ELR (cell line): Measurements from ENCODE around the gene SIM2.

Source experiments
- DNase-seq: peaks from one replicate; pipeline ENCODE4 v3.0.0-alpha.2; 2015; ENCODE audit warnings: low read depth

SIM2 gene

DNA sequence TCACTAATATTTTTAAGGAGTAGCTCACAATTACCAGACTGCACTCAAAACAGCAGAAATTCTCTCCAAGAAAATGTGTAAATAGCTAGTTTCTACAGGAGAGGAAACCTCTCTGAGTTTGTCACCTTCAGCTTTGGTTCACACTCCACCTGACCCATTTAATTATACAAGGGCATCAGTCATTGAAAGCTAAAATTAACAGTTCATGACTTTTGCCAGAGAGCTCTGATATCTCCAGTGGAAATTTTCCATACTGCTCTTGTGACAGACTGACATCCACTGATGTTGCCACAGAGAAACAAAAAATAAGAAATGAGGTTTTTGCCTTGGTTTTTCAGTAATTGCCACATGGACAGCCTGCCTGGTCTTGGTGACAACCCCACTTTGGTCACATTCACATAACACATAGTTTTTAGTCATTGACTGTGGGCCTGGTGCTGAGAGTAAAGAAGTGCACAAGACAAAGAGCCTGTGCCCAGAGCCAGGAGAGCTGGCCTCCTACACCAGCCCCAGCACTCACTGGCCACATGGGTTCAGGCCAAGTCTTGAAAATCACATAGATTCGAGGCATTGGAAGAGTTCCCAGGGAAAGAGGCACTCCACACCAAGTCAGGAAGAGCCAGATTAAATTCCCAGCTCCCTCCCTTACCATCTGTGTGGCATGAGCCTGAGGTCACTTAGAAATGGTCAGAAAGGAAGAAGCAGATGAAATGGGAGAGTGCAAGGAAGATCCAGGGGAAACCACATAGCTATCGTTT is 13.8 kb upstream of the SIM2 start:
- no peak for DNase-seq

DNA sequence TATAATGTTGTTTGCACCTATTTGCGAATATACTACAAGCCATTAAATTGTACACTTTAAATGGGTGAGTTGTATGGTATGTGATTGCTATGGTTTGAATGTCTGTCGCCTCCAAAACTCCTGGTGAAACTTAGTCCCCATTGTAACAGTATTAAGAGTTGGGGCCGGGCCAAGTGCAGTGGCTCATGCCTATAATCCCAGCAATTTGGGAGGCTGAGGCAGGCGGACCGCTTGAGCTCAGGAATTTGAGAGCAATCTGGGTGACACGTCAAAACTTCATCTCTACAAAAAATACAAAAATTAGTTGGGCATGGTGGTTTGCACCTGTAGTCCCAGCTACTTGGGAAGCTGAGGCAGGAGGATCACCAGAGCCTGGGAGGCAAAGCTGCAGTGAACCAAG is 12.0 kb upstream of the SIM2 start:
- no peak for DNase-seq

DNA sequence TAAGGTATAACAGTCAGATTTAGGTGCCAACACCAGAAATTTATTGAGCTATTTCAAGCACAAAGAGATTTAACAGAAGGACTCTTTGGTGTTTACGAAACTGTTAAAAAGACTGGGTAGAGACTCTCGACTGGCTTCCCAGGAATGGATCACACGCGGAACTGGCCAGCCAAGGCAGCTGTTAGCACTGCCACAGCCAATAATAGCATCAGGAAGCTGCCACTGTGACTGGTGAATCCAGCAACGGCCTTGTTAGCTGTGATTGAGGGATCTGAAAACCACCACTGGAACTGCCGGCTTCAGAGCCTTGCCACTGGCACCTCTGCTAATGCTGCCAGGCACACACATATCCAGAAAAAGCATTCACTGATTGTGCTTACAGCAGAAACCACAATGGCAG is 10.6 kb upstream of the SIM2 start:
- DNase-seq, result no peak

DNA sequence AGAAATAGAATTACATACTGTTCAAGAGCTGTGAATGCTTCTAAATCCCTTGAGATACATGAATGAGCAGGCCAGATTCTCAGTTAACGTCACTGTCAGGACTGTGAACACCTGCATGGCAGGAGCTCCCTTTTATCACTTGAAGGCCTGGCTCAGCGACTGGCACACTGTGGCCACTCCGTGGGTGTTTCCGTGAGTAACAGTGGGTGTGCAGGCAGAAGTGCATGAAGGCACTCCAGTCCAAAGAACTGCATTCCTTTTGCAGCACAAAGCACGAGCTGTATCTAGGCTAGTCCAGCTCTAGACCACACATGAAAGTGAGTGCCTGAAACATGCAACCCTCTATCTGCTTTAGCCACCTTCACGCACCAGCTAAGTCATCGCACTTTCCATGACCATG is 9.6 kb upstream of the SIM2 start:
- DNase-seq, result no peak

DNA sequence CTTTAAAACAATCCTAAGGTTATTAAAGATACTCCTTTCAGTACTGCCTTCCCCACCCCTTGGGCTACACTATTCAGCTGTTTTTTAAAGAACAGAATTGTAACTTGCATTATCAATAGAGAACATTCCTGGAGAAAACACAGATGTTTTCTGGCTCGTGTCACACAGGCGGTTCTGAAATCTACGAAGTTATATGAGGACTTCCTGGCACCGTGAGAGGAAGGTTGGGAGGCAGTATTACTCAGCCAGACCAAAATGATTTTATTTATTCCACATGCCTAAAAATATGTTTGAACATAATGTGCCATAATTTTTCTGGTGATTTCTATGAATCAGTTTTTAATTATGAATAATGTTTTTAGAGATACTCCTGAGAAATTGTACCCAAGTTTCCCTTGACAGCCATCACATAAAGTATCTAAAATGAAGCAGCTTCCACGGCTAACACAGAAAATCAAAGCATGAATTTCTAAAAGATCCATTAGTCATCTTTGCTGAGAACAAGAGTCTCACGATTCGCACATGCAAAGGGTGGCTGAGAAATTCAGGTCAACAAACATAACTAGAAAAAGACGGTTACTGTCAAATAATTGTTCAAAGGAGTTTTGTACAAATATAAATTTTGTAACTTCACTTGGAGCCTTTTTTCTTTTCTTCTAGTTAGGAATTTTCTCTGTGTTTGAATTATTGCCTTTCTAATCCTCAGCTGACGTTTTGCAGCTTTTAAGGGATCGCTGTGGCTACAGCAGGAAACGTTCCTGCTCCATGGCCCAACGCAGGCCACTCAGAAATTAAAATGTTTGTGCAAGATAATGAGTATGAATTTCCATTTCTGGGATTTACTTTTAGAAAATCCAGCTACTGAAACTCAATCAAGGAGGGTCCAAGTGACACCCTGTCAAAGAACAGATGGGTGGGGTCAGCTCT is 8.0 kb upstream of the SIM2 start:
- no peak for DNase-seq

DNA sequence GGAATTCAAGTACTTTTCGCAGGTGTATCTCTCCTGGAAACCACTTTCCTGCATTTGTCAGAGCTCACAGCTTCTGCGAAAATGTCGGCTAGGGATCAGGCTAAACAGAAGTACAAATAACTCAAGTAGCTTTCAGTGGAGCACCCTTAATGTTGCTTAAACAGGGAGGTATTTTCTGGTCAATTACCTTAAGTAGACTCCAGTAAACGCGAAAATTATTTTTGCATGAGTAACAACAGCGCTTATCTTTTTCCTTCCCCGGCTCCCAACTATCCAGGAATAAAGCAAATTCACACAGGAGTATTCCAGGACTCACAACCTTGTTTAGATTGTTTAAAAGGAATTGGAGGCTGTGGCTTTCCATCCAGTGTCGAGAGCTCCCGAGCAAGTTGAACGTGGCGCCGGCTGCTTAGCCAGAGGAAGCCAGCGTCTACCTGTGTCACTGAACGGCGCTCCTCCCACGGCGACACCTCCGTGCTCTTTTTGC is 7.3 kb upstream of the SIM2 start:
- no peak for DNase-seq

DNA sequence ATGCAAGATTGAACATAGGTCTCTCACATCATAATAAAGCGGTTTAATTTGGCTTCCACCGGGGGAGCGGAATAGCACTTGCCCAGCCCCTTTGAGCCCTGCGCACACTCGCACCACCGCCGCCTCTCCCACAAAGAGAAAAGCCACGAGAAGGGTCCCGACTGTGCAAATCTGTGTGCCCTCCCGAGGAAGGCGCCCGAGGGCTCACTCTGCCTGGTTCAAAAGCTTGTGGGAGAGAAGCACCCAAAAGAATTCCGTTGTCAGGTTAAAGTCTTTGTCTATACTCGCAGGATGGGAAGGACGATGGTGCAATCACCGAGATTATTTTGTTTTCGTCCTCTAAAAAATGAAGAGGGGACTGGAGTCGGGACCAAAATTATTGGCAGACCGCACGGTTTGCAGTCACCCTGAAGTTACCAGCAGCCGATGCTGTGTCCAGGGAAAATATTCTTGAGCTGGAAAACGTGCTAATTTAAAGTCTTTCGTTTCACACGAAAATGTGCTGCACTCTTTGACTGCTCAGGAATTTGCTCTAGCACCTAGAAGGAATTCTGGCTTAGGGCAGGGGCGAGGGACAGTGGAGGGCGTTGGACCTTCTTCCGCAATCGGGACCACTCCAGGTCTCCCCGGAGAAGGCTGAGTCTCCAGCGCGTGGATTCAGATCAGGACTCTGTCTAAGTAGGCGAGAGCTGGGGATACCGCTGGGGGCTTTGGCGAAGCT is 6.6 kb upstream of the SIM2 start:
- DNase-seq, result no peak

DNA sequence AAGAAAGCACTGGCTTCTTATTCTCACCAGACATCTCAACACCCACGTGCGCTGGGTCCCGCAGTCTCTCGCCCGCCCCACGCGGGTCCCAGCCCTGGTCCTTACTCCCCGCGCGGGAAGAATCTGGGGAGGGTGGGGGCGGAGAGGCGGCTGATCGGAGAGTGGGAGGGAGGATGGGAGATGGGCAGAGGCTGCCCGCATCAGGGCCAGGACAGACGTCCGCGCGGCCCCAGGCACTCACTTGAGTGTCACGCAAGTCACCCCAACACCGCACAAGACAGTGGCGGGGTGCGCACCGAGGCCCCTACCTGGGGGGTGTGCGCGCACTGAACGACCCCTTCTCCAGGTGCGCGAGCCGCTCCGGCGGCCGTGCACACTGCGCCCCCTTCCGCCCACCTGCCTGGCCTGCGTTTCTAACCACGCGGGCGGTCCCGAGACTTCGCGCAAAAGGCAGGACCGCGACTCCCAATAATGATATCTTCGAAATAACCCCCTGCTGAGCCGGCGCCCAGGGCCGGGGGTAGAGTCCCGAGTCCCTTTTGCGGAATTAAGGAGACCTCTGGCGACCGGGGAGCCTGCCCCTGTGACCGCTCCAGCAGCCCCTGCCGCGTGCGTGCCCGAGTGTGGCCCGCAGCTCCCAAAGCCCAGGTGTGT is 6.0 kb upstream of the SIM2 start:
- DNase-seq, result no peak

DNA sequence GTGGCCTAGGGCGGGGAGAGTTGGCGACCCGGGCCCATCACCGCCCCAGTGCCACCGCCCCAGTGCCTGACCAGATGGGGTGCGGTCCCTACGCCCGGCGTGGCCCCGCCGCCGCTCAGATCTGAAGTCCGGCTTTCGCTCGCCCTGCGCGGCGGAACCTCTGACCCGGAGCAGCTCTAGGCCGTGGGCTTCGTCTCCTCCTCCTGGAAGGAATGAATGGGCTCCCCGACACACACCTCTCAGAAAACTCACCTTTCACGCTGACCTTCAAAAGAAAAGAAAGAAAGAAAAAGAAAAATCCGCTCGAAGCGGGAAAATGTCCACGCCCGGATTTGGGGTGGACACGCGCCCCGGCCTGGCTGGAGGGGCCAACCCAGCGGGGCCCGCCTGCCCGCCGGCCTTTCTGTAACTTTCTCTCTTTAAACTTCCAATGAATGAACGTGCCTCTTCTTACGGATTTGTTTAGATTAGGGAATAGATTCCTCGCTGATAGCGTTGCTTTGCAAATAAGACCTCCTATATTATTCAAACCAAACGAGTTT is 5.4 kb upstream of the SIM2 start:
- DNase-seq, result no peak

DNA sequence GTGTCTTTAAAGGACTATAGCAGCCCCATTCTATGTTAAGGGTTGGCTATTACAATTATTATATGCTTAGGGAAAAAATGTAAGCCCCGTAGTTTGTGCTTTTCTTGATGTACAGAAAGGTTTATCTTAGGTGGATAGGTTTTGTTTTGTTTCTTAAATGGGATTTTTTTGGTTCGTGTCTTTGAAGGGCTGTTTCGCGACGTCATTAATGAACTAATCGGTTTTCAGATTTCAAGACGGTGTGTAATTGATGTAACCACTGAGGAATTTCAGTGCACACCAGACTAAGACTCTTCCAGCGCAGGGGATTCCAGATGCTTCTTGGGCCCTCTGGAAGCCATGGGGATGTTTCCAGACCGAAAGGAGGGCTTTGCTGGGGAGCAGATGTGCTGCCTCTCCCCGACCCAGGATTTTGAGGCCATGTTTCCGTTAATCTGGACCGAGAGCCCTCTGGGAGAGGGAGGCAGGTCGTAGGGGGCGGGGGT is 4.8 kb upstream of the SIM2 start:
- DNase-seq, result peak; percentile 47

DNA sequence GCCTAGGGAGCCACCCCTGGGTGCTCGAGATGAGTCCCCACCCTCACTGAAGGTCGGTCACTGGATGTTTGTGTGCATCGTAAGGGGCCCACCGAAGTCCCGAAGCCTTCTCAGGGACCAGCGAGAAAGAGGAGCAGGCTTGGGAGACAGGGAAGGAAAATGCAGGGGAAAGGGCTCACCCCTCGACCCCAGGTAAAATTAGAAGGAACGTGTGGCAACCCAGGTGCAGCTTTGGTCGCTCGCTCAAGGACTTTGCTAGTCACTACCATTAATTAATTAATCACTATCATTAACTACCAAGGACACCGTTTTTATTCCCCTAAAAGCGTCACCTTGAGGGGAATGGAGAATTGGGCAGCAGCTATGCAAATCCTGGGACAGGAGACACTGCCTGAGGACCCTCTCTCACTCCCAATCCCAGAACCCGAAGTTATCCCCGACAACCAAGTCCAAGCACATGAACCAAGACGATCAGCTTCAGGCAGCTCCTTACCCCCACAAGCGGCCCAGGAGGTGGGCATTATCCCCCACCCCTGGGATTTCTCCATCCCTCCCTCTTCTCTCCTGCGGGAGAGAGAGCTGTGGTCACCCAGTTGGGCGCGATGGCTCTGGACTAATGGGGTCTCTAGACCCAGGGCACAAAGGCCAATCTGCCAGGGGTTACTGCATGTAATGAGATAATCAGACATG is 4.2 kb upstream of the SIM2 start:
- DNase-seq, result no peak

DNA sequence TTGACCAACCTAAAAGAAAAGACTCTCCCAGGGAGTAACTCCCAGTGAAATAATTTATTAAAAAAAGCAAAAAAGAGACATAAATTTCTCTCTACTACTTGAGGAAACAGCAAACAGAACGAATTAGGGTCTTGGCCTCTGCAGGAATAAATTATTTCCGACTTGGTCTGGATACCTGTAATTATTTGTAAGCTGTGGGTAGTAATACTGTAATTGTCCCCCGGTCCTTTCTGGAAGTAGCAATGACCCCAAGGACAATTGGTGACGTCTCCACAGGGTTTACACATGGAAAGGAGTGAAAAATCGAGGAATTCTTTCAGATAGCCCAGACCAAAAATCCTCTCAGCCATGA is 3.7 kb upstream of the SIM2 start:
- no peak for DNase-seq

DNA sequence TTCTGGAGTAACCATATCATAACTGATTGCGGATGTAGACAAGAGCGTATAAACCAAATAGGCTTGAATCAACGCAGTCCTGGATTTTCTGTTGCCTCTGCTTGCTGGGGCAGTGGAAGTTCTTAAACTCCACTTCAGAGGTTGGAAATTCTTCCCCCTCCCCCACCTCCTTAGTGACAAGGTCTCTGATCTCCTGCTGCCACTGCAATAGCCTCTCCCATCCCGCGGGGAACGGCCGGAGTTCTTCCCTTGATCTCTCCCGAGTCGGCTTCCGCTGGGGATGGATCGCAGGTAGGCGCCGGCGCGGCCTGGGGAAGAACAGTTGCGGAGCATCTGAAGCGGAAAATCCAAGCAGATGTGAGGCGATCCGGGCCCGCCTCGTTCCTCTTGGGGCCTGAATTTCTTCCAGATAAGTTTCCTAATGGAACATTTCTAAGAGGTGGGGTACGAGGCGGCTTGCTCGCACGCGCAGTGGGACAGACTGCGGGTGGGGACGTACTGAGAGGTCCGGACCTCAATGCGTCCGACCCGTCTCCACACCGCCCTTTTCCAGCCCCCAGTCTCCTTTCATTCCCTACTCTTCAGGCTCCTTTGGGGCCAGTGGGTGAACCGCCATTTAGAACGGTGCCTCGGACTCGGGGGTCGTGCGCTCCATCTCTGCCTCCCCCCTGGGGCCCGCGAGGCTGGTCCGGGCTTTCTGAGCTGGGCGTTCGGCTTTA is 3.1 kb upstream of the SIM2 start:
- no peak for DNase-seq

DNA sequence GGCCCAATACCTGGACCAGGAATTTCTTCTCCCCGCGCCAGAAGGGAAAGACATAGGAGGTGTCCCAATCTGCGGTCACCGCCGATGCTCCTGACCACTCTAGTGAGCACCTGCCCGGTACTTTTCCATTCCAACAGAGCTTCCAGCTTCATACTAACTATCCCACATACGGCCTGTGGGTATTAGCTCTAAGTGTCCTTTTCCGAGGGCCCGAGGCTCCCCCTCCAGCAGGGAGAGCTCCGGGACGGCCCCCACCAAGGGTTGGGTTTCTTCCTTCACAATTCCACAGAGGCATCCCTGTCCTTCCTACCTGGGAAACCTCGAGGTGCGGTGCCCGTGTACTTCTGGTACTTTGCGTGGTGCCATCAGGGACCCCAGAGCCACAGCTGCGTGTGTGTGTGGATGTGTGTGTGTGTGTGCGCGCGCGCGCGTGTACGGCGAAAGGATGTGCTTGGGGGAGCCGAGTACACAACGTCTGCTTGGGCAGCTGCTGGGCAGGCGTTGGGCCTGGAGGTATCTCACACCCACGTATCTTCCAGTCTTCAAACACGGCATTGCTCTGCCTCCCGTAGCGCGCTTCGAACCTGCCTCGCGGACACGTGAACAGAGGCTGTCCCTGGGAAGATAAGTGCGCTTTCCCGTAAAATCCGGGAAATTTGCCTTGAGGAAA is 2.4 kb upstream of the SIM2 start:
- no peak for DNase-seq

DNA sequence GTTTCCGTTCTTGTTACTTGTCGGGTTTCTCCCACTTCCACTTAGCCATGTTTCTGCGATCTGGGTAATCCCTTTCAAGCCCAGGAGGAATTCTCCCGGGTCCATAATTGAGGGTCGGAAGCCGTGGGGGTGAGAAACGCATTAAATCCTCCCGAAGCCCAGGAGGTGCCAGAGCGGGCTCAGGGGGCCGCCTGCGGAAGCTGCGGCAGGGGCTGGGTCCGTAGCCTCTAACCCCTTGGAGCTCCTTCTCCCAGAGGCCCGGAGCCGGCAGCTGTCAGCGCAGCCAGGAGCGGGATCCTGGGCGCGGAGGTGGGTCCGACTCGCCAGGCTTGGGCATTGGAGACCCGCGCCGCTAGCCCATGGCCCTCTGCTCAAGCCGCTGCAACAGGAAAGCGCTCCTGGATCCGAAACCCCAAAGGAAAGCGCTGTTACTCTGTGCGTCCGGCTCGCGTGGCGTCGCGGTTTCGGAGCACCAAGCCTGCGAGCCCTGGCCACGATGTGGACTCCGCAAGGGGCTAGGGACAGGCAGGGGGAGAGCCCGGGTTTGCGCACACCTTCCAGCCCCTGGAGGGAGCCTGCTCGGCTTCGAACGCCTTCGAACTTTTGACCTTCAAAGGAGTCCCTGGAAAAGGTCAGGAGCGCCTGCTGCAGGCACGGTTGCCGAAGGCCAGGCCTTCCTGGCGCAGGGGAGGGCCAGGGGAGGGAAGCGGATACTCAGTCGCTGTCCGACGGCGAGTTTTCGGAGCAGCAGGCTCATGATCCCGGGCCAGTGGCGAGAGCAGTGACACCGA is 1.7 kb upstream of the SIM2 start:
- DNase-seq, result no peak

DNA sequence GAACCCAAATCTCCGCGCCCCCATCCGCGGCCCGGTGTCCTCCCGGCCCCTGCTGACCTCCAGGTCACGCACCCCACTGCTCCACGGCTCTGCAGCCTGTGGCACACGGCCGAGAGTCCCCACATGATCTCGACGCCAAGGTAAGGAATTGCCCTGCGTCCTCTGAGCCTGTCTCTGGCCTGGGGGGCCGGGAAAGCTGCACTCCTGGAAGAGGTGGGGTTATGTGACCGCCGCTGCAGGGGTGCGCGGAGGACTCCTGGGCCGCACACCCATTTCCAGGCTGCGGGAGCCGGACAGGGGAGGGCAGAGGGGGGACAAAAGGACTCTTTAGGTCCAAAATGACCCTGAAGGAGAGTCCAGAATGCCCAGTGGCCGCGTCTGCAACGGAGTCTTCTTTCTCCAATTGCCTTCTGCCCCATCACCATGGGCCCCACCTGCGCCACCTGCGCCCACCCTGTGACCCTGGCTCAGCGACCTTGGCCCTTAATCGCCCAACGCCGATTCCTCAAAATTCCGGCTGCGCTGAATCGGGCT is 997 bp upstream of the SIM2 start:
- no peak for DNase-seq

DNA sequence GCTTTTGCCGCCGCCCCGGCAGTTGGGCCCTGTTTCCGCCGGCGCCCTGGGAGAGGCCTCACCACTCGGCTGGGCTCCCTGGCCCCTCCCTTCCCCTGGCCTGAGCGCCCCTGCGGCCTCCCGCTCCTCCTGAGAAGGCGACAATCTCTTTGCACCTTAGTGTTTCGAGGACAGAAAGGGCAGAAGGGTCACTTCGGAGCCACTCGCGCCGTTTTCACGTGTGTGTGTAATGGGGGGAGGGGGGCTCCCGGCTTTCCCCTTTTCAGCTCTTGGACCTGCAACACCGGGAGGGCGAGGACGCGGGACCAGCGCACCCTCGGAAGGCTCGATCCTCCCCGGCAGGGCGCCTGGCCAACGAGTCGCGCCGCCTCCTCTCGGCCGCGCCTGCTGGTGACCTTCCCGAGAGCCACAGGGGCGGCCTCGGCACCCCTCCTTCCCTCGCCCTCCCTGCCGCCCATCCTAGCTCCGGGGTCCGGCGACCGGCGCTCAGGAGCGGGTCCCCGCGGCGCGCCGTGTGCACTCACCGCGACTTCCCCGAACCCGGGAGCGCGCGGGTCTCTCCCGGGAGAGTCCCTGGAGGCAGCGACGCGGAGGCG is 432 bp upstream of the SIM2 start:
- DNase-seq, result no peak

DNA sequence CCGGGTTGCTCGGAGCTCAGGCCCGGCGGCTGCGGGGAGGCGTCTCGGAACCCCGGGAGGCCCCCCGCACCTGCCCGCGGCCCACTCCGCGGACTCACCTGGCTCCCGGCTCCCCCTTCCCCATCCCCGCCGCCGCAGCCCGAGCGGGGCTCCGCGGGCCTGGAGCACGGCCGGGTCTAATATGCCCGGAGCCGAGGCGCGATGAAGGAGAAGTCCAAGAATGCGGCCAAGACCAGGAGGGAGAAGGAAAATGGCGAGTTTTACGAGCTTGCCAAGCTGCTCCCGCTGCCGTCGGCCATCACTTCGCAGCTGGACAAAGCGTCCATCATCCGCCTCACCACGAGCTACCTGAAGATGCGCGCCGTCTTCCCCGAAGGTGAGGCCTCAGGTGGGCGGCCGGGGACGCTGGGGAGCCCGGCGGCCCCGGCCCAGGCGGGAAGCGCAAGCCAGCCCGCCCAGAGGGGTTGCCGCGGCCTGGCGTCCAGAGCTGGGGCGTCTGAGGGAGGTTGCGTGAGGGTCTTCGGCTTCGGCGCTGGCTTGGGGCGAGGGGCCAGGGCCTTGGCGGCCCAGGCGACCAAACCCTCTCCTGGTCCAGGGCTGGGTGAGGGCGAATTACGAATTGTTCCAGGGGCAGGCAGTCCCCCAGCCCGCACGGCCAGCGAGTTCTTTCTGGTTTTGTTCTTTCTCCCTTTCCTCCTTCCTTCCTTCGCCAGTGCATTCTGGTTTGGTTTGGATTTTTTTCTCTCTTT is 805 bp downstream of the SIM2 start:
- no peak for DNase-seq
